Measurements from ENCODE around the gene ATAT1.

GRCh38 chr6:30643656-30644055 is 17.0 kb downstream of the ATAT1 start:
- no peak for TF ChIP-seq CTCF (conservative IDR thresholded peaks at IDR 0.05; ENCODE audit: low read length)
- no peak for TF ChIP-seq EZH2phosphoT487 (IDR thresholded peaks at IDR 0.05; ENCODE audit: borderline replicate concordance, low read depth, low read length)

All from OCI-LY7 (cell line).